GM18508 (cell line): ENCODE results near the gene MOBP.

Experiments used
- ATAC-seq: cut with Tn5 transposase; IDR thresholded peaks from one replicate; pipeline ENCODE4 v1.9.1; 2021; ENCODE audit warnings: moderate number of reproducible peaks; ENCODE audit not compliant: insufficient read depth, unreplicated experiment

The MOBP gene

DNA sequence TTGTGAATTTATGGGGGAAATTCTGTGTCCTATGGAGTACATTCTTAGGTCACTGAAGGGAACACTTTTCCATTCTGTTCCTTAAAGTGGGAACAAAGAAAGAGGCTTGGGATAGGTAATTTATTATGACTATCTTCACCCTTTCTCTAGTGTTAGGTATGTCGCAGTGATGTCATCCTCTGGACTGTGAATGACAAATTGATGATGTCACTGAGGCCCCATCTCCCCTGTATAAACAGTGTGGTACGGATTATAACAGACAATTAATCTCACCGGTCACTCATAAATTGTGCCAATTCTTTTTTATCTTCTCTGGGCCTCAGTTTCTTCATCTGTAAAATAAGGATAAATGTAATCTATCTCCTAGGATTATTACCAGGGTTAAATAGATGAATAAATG lies 23.5 kb downstream of the MOBP start:
- ATAC-seq, result no peak

DNA sequence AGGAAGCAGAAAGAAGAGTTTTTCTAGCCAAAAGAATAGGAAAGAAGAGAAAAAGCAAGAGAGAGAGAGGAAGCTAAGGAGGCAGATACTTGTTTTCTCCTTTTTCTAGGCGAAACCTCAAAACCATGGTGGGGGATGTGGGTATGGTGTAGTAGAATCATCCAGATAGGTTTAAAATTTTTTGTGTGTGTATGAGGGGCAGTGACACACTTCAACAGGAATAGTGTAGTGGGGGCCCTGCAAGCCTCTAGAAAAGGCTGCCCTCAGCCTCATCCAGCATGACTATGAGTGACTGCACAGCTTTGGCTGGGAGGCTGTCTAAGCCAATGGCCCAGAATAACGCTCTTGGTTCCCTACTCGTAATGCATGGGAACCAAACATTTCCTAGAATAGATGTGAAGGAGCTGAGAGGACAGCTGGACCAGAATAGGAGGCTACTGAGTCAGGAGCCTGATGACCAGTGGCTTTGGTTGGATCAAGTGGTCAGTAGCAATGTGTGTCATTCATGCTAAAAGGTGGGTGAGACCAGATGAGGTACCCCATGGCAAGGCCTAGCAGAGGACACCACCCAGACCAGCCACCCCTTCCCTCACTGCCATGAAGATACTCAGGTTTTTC lies 24.4 kb downstream of the MOBP start:
- no peak for ATAC-seq

DNA sequence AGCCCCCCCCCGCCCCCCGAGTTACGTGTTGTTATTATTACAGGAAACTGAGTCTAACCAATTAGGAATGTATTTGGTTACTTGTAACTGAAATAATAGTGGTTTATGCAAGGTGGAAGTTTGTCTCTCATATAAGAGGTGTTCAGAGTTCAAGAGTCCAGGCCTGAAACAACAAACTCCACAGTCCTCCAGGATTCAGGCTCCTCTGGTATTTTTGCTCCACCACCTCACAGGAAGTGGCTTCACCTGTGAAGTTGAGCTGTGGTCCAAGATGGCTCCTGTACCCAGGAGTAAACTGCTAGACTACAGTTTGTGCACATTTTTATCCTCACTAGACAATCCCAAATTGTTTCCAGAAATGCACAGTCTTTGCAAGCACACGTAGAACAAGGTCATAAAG lies 27.3 kb downstream of the MOBP start:
- ATAC-seq, result no peak

DNA sequence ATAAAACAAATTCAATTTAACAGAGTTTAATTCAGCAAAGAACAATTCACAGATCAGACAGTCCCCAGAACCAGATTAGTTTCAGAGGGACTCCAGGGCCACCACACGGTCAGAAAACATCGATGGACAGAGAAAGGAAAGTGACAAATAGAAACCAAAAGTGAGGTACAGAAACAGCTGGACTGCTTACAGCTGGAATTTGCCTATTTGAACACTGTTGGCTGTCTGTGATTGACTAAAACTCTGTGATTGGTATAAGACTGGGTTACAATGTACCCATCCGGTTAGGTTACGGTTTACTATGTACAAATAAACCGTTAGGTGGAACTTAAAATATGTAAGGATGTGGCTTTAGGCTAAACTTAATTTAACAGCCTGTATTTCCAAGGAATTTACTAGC lies 30.3 kb downstream of the MOBP start:
- ATAC-seq, result no peak

DNA sequence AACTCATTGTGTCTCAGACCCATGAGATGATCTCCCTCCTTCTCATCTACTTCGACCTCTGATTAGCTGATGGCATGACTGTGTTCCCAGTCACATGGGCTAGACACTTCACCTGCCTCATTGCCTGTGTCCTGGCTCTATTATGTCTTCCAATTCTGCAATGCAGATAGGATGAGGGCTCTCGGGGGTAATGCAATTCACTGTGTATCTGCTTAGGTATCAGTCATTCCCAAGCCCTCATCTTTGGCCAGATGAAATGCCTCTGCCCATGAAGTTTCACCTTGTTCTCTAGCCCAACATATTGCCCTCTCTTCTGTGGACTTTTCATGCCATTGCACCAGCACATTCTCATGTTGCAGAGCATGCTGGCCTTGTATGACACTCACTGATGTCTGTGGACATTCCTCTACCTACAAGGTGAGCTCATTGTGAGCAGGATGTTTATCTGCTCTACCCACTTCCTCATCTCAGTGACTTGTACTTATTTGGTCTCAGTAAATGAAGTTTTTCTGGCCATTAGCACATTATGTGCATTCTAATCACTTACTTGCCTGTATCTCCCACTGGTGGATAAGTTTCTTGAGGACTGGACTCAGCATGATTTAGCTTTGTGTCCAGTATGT lies 32.3 kb downstream of the MOBP start:
- no peak for ATAC-seq

DNA sequence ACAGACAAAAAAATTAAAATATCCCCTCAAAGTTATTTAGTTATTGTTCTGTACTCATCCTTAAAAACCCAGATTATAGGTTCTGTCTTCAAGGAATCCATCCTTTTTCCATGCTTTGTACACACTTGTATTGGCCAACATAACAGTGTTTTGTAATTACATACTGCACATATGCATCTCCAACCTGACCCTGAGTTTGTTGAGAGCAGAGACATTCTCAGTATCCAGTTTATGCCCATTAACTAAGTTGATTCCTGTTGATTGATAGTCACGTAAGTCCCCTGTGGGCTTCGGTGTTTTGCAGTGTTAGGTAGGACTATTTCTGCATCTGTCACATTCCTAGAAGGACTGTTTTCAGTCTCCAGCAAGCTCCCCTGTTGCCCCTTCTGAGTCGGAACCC lies 33.6 kb downstream of the MOBP start:
- ATAC-seq, result no peak

DNA sequence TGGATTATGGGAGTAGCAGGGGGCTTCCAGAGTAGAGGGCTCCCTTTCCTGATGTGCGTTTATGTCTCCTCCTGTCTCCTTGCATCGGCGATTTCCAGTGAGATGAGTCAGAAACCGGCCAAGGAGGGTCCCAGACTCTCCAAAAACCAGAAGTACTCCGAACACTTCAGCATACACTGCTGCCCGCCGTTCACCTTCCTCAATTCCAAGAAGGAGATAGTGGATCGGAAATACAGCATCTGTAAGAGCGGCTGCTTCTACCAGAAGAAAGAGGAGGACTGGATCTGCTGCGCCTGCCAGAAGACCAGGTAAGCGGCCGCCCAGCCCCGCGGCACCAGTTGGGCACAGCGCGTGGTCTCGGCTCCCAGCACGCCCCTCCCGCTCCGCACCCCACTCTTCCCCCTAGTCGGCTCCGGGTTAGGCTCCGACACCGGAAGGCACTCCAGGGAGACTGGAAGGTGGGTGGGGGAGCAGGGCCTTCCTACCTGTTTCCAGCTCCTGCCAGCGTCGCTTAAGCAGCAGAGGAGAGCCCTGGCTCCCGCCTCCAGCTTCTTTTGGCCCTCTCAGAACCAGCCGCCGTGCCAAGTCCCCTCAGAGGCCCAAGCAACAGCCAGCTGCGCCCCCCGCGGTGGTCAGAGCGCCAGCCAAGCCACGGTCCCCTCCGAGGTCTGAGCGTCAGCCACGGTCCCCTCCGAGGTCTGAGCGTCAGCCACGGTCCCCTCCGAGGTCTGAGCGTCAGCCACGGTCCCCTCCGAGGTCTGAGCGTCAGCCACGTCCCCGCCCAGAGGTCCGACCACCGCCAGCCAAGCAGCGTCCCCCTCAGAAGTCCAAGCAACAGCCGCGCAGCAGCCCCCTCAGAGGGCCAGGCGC lies 34.7 kb downstream of the MOBP start:
- ATAC-seq, result no peak

DNA sequence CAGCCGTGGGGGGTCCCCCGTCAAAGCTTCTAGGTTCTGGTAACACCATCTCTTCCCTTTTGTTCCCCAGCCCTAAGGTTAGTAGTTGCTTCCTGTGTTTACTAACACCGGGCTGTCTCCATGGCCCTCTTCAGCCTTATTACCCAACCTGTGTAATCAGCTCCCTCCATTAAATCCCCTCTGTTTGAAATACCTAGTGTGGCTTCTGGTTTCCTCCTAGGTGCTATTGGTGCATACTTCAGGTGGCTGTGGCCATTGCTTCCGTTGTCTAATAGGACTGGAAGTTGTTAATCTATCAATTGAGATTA lies 35.3 kb downstream of the MOBP start:
- ATAC-seq, result no peak

DNA sequence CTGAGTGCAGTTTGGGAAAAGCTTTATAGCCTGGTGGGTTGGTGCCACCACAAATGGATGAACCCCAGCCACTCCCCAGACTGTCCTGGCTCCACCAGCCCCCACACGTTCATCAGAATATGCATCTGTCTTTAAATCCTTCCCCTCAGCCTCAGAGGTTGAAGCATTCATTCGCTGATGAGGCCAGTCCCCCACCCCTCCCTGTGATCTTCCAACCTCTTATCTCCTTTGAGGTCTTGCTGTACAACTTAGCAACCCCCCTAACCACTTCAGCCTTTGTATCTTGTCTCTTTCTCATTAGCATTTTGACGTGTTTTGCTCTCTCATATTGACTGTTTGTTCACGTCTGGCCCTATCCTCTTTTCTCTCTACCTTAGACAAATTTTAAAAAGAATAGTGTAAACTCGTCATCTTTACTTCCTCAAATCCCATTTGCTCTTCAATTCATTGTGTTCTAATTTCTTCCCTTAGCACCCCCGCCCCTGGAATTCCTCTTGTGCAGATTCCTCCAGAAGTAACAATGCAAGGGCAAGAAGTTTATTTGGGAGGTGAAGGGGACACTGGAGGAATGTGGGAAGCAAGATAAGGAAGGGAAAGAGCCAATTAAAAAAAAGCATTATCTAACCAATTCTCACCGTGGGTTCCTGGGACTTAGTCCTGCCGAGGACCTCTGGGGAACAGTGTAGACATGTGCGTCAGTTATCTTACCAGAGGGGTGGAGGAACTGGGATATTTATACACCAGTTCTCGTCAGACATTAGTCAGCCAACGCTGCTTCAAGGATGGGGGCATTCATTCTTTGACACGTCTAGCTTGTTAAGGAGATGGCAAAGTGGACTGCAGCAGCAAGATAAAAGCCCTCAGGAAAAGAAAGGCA lies 38.6 kb downstream of the MOBP start:
- ATAC-seq, result no peak

DNA sequence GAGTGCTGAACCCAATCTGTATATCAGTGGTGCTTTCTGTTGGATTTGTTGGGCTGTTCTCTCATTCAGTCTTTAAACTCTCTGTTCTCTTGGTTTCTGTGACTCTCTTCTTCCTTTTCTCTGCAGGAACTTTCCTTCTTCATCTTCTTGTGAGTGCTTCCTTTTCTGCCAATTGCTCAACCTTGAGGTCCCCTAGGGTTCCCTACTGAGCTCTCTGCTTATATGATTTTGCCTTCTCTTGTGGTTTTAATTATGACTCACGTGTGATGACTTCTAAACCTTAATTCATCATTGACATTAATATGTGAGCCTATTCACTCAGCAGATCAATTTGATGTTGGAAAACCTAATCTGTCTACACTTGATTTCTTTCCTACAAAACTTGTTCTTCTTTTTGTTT lies 39.4 kb downstream of the MOBP start:
- no peak for ATAC-seq

DNA sequence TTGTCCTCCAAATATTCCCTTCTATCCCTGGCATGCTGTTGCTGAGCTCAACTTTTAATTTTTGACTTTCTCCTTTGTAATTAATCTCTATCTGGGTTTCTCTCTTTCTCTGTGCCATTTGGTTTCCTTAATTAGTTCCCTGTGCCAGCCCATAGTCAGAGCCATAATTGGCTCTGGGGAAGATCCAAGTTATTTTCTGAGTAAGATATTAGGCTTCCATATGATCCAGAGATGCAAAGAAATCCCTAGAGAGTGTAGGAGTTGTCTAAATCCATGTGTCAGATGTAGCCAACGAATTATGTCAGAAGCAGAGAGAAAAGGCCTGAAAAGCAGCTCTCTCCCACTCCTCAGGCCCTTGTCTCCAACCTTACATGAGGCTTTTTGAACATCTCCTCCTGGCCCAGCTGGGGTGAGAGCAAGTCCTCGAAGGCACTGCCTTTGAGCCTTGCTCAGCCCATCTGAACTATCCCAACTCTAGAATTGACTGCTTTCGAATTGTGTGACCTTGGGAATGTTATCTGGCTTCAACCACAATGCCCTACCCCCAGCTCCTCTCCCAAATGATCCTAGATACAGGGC lies 46.4 kb downstream of the MOBP start:
- ATAC-seq, result no peak

DNA sequence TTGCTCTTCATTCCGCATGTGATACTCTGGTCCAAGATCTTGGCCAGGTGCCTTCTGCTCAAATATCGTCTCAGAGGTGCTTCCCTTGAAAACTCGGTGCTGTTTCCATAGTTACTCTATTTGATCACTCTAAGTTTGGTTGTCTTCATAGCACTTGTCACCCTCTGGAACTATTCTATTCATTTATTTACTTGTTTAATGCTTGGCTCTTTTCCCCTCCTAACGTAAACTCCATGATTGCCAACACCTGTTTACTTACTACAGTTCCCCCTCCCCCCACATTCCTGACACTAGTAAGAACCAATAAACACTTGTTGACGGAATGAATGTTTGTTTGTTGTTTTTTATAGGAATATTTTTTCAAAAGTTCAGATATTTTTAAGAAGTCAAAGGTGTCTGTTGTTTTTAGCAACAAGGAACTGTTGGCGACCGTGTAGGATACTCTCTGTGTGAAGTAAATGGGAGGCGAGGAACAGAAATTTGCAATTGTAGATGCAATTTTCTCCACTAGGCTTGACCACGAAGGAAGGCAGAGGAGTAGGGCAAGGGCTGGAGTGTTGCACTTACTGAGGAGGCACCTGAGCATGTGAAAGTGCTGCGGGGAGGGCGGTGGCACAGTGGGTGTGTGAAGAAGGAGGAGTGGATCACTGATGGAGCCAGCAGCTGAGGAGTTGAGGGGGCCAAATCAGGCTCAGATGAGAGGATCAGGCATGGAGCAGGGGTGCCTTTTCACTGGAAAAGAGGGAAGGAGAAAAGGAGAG lies 48.4 kb downstream of the MOBP start:
- no peak for ATAC-seq

DNA sequence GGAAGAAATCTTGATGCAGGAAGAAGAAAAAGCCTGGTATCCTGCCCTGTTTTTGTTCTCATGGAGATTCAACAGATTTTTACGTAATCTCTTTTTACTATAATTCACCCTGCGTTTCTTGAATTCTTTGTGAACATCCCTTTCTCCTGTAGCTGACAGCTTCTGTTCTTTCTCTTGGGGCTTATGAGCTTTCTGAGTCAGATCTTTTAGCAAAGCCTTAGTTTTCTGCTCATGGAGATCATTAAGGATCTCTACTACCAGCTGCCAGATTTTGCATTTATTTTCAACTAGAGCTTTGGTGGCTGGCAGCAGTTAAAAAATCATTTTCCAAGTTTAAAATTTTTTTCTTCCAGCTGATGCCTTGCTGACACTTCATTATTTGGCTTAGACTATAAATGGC lies 51.6 kb downstream of the MOBP start:
- no peak for ATAC-seq

DNA sequence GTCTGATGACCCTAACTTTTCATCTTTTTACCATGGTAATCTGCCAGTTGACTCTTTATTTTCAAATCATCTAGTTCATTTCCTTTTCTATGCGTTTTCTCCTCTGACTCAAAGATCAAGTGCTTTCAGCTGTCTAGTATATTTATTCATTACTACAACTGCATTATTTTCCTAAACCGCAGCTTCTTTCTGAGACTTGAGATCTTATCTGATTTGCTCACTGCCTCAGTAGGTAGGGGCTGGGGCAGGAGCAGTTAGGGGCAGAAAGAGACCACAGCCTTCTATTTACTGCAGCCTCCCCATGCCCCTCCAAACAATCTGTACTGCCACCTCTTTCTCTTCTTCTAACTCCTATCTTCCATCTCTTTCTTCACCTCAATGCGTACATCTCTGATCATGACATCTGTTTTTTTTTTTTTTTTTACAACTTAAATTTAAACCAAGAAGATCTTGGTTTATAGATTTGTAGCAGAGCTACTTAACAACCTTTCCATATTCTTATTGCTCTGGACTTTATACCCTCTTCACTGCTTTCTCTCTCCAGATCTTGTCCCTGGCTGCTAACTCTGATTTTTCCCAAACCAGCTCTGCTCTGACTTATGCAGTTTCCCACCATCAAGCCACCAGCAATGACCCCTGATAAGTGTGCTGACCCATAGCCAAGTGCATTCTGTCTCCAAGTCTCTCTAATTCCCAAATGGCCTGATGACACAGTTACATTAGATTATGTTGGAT lies 52.2 kb downstream of the MOBP start:
- no peak for ATAC-seq

DNA sequence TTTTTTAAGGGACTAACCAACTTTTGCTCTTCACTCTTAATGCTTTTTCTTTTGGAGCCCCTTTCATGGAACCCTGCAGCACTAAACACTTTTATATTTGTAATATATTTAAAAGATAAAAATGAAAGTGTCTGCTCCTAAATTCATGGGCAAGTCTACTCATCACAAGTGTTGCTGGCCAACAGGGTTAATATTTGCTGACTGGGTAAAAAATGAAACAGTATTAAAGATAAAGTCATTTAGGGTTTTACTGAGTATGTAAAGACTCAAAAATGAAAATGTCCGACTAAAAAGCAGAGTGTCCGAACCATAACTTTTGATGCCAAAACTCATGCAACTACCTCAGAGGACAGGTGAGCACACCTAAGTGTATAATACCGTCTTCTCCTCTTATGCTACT lies 54.0 kb downstream of the MOBP start:
- ATAC-seq, result no peak

DNA sequence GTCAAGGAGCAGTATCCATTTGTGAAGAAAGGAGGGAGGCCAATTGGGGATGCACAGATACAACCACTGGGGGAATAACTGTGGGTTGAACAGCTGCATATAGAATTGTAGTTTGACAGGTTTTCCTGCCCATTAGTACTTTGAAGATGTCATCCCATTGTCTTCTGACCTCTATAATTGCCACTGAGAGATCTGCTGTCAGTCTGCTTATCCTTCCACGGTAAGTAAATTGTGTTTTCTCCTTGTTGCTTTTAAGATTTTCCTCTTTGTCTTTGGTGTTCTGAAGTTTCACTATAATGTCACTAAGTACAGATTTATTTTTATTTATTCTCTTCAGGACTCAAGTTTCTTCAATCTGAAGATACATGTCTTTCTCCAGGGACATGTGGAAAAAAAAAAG lies 56.6 kb downstream of the MOBP start:
- ATAC-seq, result no peak

DNA sequence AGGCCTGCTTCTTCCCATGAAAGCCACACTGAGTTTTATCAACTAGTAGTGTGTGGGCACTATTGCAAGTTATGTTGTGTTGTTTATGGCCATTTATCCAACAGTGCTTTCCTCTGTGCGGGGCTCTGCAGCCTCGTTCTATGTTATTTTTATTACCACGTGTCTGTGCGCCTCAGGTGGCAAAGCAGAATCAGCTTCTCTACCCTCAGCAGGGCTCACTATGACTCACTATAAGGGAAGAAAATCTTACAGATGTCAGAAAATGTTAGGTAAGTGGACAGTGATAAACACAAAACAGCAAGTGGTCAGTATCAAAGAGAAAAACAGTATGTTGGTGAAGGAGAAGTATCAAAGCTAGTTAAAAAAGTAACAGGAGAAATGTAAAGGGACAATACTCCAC lies 61.4 kb downstream of the MOBP start:
- ATAC-seq, result no peak

DNA sequence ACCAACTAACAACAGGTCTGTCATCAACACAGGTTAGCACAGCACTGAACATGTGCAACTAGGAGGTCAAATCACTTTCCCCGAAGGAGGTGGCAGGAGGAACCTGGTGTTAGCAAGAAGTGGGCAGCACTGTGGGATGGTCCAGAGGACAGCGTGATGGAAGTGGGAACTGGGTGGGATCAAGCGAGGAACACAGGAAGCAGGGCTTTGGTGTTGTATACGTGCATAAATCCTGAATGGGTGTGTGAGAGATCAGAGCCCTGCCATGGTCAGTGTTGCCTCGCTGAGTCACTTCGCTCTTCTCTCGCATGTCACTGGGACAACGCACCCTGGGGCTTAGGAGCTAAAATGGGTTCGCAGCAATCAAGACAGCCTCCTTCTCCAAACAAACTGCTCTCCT lies 62.1 kb downstream of the MOBP start:
- ATAC-seq, result no peak

DNA sequence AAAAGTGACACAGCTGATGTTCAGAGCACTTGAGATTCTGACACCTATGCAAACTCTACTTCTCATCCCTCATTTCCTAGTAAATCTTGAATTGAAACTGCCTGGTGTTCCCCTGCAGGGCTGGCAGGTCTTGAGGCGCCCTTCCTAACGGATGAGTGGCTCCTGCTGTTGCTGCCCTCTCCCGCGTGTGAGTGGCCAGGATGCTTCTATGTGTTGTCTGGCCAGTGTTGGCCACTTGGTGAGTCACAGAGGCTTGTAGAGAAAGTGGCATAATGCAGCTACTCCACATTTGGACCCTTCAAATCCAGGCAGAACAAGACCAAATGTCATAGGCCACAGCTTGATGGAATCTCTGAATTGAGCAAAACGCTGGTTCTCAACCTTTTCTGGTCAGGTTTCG lies 63.6 kb downstream of the MOBP start:
- no peak for ATAC-seq
